ENCODE results near the gene HHIPL1.

Gene HHIPL1

DNA sequence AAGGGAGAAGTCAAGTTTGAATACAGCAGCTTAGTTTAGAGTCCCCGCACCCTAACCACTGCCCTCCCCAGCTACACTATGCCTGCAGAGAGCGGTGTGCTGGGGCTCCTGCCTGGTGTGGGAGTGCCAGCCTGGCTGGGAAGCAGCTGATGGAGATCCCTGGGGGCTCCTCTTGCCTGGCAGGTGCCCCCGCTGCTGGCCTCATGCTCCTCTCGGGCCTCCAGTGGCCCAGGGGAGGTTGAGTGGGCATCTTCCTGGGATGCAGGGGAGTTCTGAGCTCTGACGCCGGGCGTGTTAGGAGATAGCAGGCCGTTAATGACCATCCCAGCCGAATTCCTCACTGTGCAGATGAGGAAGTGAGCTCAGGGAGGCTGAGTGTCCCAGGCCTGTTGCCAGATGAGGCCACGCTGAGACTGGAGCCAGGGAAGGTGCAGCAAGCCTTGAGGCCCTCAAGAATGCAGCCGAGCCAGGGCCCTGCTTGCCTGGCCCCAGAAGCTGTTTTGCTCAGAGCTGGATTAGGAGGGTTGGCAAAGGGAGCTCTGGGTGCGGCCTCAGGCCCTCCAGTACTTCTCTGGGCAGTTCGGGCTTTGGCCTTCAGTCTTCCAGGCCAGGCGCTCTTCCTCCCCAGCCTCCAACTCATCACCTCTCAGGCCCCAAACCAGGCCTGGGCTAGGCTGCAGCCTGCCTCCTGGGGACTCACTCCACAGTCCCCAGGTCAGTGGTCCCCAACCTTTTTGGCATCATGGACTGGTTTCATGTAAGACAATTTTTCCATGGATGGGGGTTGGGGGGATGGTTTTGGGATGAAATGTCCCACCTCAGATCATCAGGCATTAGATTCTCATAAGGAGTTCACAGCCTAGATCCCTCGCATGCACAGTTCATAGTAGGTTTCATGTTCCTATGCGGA lies 32.6 kb downstream of the HHIPL1 start:
- no peak for DNase-seq

DNA sequence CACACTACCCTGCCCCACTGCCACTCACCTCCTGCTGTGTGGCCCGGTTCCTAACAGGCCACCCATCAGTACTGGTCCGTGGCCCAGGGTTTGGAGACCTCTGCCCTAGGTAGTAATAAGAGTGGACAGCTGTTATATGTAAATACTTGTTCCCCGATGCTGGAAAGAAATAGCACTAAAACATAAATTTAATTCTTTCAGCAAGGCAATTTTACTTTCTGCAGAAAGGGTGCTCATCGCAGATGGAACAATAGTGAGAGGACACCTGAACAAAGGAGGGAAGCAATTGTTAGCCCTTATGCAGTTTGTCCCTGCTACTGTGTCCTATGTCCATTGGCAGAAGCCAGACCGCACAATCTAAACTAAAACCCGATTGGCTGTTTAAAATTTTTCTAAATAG lies 33.3 kb downstream of the HHIPL1 start:
- DNase-seq: no peak

DNA sequence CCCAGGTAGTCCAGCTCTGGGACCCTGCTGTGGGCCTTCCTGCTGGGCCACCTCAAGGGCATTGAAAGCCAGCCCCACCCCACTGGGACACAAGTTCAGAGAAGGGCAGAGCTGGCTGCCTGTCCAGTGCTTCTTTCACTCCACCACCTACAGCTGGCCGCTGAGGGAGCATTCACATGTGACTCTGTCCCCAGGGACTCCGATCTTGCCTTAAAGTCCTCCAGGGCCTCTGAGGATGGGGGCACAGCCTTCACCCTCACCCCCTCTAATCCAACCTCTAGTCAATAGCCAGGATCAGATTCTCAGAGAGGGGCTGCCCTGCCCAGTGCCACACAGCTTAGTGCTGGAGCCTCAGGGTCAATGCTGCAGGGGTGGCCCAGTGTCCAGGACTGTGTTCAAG lies 34.2 kb downstream of the HHIPL1 start:
- no peak for DNase-seq

DNA sequence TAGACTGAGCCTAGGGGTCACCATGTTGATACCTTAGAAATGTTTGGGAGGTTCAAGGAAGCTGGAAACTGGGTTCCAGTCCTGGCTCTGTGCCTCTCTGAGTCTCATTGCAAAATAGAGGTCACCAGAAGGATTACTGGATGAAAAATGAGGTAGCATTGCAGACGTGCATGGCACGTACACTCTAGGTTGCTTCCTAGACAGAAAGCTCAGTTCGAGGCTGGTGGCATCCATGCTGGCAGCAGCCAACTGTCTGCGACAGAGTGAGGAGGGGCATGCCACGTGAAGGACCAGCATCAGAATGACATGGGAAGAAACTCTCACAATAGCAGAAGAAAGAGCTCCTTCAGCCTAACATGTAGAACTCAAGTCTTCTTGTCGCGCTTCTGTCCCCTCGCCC lies 34.6 kb downstream of the HHIPL1 start:
- no peak for DNase-seq

DNA sequence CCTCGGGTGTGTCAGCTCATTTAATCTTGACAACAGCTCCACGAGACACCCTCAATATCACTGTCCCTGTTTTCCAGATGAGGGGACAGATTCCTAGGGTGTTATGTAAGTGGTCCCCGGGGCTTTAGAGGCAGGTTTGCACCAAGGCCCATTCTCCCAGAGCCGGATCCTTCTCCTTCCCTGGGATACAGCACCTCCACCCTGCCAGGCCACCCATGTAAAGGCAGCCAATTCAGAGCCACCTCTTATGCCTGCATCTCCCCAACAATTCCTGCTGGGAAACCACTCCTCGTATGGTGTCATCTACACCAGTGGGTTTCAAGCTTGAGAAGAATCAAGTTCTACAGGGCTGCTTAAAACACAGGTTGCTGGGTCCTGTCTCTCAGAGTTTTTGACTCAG lies 35.1 kb downstream of the HHIPL1 start:
- DNase-seq: no peak

DNA sequence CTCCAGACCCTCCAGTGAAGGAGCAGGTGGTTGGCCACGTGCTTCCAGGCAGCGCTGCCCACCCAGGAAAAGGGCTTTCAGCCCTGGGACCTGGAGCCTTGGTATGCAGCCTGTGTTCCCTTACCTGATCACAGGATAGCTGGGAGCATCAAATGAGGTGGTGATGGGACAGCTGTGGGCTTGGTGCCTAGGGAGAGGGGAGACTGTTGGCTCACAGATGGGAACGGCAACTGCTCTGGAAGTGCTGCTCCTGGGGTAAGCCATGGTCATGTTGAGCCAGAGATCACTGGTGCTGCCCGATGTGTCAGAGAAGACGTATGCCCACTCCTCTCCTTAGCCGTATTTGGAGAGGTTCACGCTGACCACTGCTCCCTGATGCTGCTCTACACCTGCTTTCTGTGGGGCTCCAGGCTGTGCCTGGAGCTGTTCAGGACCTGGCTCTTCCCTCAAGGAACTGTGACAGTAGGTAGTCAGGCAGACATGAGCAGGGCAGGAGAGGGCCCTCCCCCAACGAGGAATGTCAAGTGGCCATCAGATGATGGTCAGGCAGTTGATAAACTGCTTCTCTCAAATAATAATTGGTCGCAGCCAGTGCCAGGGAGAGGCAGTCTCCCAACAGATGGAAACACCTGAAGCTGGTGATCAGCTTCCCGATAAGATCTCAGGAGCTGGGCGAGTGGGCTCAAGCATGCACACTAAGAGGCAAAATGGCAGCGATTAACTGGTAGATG lies 36.3 kb downstream of the HHIPL1 start:
- DNase-seq: no peak

DNA sequence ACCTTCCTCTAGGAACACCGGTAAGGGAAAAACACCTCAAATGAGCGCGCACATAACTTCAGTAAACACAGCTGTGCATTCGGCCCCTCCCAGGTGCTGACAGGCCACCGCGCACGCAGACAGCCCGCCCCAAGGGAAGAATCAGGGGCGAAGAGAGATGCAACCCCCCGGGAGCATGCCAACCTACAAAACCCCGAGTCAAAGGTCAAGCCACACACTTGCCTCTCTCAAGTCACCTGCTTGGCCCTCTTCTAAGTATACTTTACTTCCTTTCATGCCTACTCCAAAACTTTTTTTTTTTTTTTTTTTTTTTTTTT lies 36.9 kb downstream of the HHIPL1 start:
- no peak for DNase-seq

DNA sequence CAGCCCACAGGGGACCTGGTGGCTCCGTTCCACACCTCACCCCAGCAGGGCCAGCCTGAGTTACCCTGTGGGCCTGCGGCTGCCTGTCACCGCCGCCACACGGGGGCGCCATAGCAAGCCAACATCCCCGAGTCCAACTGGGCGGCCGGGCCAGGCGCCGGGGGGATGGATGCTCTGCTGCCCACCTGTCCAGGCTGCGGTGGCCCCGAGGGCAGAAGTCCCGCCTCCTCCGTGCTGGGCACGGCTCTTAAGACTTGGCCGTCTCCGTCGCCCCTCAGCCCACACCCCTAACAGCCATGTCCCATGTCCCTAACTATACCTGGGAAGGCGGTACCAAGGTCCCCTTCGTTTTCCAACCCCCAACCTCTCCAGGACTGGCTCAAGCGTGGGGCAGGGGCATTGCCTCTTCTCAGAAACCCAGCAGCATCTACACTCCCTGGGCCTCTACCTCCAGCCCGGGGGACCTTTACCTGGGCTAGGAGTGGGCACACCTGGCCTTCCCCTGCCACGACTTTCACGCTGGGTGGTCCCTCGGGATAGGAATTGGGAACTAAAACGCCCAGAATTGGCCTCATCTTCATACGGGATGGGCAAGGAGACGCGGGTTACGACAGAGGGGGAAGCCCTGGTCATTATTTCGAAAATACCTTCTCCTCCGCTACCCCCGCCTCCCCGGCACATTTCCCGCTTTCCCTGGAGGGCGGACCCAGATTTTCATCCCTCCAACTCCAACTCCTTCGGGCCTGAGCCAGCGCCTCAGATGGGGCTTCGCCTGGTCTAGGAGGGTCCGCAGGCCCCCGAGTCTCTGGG lies 38.1 kb downstream of the HHIPL1 start:
- peak; percentile 68 for DNase-seq

DNA sequence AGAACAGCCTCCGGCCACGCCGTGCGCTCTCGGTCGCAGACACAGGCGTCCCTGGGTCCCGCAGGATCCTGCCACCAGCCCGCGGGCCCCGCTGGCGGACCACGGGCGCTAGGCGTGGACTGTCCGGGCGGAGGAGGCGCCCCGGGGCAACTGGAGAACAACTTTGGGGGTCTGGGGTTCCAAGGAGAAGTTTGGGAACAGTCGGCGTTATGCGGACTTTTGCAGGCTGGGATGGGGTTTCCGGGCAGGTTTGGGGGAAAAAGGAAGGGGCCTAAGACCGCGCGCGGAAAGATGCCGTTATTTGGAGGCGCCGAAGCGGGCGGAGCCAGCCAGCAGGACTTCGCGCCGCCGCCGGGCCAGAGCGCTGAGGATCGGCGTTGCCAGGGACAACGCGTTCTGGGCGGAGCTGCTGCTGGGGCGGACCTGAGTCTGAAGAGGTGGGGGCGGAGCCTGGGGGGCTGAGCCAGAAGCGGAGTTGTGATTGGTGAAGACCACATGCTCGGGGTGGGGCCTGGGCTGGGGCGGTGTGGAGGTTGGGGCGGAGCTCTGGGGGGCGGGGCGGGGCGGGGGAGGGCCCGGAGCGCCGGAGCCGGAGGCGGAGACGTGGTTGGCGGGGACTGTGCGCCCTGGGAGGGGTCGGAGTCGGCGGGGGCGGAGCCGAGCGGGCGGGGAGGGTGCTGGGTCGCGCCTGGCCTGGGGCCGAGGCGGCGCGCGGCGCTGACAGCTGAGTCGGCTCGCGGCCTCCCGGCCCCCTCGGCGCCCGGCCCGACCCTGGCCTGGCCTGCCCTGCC lies 38.9 kb downstream of the HHIPL1 start, which contains the start of gene CYP46A1:
CYP46A1 (plus strand) TSS at position 680 of the 791 bp plus-strand sequence. CDS start 120 bp downstream, outside the sequence.
- peak; percentile 99 for DNase-seq

DNA sequence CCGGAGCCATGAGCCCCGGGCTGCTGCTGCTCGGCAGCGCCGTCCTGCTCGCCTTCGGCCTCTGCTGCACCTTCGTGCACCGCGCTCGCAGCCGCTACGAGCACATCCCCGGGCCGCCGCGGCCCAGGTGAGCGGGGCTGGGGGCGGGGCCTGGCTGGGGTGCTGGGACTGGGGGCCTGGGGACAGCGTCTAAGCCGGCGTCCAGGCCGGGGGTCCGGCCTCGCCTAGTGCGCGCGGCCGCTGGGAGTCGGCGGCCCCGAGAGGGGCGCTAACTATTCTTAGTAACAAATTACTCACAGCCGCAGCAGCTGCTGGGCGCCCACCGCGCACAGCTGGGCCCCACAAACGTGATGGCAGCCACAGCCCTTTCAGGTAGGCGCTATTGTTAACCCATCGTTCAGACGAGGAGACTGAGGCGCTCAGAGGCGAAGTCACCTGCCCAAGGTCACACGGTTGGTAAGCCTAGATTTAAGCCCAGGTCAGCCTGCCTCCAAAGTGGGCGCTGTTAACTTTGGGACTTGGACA lies 39.5 kb downstream of the HHIPL1 start:
- DNase-seq: no peak

DNA sequence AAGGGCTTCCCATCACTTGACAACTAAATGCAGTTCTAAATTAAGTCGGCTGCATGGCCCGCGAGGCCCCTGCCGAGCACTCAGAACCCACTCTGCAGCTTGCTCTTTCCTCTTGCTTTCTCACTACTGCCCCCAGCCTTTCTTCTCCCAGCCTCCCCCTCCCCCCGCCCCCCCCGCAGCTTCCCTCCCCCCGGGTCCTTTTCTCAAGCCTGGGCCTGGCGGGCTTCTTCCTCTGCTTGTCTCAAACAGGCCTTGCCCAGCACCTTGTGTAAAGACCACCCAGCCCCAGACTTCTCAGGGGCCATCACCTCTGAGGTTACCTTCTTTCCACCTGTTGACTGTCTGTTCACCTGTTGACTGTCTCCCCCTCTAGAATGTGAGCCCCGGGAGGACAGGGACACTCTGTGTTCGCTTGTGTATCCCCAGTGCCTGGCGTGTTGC lies 40.2 kb downstream of the HHIPL1 start:
- no peak for DNase-seq

DNA sequence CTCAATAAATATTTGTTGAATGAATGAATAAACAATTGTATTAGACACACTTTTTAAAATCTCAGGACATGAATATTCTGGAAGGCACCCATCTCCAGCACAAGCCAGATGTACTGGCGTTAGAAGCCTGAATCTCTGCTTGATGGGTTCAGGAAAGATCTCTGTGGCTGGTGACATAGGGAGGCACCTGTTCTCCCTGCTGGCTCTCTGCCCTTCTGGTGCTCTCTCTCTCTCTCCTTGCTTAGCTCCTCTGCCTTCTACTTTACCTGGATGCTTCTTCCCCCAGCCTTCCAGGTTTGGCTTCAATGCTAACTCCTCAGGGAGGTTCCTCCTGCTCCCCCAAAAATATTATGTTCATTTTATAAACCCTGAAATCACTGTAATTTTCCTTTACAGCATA lies 40.7 kb downstream of the HHIPL1 start:
- DNase-seq: no peak

DNA sequence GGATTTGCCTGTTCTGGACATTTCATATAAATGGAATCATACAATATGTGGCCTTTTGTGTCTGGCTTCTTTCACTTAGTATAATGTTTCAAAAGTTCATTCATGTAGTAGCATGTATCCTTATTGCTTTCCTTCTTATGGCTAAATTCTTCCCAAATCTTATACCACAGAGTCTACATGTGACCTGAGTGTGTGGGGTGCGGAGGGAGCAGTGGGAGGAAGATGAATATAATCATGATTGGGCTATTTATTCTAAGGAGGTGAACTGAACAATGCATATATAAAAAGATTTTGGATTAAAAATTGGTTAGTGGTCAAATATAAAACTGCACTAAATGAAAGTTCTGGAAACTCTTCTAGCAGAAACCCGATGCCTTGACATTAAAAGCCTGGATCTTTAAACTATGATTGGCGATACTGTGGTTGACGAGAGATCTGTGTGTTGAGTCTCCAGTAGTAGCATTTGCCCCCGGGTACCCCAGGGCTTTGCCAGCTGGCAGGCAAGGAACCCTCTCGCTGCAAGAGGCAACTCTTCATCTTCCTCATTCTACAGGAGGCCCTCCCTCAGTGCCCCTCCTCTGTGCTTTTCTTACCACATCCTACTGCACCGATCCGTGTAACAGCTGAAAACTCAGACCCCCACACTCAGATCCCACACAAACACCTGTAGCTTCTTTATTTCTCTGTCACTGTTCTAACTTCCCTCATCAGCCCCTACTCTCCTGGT lies 41.8 kb downstream of the HHIPL1 start:
- no peak for DNase-seq

DNA sequence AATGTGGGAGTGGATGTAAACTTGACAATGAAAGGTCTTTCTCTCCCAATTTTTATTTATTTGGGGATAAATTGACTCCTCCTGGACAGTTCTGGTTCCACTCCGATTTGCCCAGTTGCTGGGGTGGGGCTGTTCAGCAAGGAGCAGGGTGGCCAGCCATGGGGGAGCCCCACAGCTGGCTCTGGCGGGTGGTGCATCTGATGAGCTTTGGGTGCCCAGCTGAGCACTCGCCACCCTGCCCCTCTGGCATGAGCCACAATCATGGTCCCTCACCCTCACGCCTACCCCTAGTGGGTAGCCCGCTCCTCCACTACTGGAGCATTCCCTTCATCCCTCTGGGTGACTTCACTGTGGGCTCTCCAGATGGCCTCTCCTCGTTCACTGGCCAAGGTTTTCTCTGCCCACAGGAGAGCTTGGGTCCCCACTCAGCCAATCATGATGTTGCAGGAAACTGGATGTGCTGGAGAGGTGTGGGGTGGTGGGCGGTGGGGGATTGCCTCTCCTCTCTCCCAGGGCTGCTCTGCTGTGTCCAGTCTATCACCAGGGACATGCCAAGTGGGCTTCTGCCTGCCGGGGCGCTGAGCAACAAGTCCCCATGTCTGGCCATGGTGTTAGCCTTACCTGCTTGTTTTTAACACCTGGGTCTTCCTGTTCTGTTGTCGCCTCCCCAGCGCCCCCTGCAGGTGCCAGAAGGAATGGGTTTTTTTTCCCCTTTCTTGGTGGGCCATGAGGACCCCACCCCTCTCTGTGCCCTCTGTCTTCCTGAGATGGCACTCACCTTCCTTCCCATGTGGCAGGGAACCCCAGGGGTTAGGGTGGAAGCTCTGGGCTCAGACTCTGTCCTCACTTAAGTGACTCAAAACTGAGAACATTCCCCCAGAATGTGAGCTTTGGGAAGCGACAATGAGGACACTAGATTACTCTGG lies 42.6 kb downstream of the HHIPL1 start:
- peak; percentile 24 for DNase-seq

DNA sequence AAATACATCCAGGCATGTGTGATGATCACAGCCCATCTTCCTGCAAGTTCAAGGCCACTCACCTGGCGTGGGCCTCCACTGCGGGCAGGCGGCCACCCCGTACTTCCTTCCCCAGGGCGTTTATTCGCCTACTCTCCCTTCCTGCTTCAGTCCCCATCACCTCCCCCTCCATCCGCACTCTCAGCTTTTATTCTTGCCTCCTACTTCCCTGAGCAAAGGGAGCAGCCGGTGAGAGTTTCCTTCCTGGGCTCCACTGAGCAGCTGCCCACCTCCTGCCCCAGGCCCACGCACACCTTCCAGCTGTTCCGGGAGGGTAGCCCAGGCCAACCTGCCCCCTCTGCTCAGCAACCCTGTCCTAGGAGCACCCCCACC lies 43.3 kb downstream of the HHIPL1 start:
- DNase-seq: no peak

DNA sequence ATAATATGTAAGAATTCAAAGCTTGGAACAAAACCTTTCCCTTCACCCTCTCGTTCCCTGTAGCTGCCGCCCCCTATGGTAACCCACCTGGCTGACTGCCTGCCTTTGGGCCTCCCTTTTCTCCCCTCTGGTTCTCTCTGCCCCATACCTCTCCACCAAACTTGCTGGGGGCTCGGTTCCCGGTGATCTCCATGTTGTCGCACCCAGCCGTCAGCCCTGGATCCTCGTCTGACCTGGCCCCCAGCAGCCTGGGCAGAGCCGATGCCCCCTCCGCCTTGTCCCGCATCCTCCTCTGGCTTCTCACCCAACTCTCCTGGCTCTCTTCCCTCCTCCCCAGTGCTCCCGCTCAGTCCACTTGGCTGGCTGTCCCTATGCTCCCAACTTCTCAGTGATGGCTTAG lies 43.7 kb downstream of the HHIPL1 start:
- DNase-seq: no peak

DNA sequence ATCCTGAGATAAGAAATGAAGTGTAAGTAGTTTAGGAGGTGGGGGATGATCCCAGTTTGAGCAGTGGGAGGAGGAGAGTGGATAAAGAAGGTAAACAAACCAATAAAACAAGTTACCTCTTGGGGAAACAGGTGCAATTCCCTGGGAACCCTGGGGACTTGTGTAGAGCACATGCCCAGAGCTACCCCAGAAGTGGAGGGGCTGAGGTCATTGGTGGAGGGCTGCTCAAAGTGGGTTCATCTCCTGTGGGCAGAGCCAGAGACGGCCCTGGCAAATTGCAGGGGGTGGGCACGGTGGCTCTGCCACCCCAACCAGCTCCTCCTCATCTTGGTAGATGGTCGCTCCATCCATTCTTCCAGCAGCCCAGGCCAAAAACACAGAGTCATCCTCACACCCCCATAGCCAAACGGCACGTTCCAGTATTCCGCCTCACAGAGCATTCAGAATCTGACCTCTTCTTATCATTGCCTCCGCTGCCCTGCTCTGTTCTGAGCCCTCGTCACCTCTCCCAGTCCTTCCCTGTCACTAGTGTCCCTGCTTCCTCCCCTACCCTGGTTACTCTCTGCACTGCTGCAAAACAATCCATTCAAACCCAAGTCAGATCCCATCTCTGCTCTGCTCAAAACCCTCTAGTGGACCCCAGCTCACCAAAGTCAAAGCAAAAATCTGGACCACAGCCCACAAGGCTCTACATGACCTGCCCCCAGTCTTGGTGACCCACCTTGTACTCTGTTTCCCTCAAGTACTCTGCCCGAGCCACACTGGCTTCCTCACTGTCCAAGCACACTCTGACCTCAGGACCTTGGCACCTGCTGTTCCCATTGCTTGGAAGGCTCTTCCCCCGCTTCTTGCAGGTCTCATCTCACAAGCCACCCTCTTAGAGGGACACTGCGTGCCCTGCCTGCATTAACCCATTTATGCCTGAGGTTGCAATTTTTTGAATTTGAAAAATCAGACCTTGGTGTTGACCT lies 44.6 kb downstream of the HHIPL1 start:
- DNase-seq: no peak

DNA sequence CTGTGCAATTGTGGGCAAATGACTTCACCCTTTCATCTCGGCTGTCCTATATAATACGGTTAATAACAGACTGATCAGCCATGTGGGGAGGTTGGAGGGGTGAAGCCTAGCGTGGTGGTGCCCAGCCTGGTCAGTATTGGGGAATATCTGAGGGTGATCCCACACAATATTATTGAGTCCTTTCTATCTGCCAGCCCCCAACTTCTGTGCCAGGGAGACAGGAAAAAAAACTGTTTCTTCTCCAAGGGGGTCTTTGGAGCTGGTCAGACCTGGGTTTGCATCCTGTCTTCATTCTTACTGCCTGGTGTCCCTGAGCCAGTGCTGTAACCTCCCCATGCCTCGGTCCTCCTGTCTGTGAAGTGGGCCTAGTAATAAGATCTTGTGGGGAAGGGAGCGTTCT lies 45.7 kb downstream of the HHIPL1 start:
- DNase-seq: no peak

Measured in CD4-positive, alpha-beta T cell treated with Interferon gamma for 1 hour (primary cell).